Measurements from ENCODE around the gene C19orf38.

- TF ChIP-seq, protein P1, sequence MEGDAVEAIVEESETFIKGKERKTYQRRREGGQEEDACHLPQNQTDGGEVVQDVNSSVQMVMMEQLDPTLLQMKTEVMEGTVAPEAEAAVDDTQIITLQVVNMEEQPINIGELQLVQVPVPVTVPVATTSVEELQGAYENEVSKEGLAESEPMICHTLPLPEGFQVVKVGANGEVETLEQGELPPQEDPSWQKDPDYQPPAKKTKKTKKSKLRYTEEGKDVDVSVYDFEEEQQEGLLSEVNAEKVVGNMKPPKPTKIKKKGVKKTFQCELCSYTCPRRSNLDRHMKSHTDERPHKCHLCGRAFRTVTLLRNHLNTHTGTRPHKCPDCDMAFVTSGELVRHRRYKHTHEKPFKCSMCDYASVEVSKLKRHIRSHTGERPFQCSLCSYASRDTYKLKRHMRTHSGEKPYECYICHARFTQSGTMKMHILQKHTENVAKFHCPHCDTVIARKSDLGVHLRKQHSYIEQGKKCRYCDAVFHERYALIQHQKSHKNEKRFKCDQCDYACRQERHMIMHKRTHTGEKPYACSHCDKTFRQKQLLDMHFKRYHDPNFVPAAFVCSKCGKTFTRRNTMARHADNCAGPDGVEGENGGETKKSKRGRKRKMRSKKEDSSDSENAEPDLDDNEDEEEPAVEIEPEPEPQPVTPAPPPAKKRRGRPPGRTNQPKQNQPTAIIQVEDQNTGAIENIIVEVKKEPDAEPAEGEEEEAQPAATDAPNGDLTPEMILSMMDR (IDR thresholded peaks at IDR 0.05; ENCODE audit: low read depth, low read length) = no peak
- TF ChIP-seq EZH2phosphoT487 (IDR thresholded peaks at IDR 0.05; ENCODE audit: low read depth) = no peak
These were observed 11.5 kb upstream of the C19orf38 start for GRCh38 chr19:10836479-10837330.
